GM10266 (cell line): Measurements from ENCODE around the gene POU2F2.

ENCODE experiments used
- DNase-seq: peaks from one replicate; pipeline ENCODE4 v3.0.0; 2012; ENCODE audit errors: extremely low spot score
- CTCF ChIP-seq: IDR thresholded peaks from 2 replicates; pipeline ENCODE4 v1.5.1; 2012; ENCODE audit warnings: mild to moderate bottlenecking, low read depth; ENCODE audit not compliant: control insufficient read depth, insufficient read depth; ENCODE audit errors: missing control alignments

The POU2F2 gene

GRCh38 chr19:42092350-42092749 is 39.9 kb downstream of the POU2F2 start:
- TF ChIP-seq CTCF, result peak; percentile 57
- DNase-seq, result no peak

- DNase-seq, result no peak
- no peak for TF ChIP-seq CTCF
Observed at GRCh38 chr19:42091742-42092141, 40.5 kb downstream of the POU2F2 start.

GRCh38 chr19:42091300-42091699 is 40.9 kb downstream of the POU2F2 start:
- no peak for DNase-seq
- TF ChIP-seq CTCF, result no peak

- no peak for DNase-seq
- TF ChIP-seq CTCF, result no peak
Observed at GRCh38 chr19:42090672-42091071, 41.6 kb downstream of the POU2F2 start.

- TF ChIP-seq CTCF, result no peak
- DNase-seq, result no peak
Observed at GRCh38 chr19:42089772-42090171, 42.5 kb downstream of the POU2F2 start.

GRCh38 chr19:42089191-42089750 is 43.0 kb downstream of the POU2F2 start:
- no peak for DNase-seq
- no peak for TF ChIP-seq CTCF

- TF ChIP-seq CTCF, result no peak
- no peak for DNase-seq
Observed at GRCh38 chr19:42088471-42089190, 43.6 kb downstream of the POU2F2 start.
